Stimulated activated effector memory CD8-positive, alpha-beta T cell treated with anti-CD3 and anti-CD28 coated beads, Interleukin-12 subunit alpha, Interleukin-12 subunit beta, amount 100 ng/mL, for 72 hours (primary cell): ENCODE results near the gene OR8H1.

Experiments
- ATAC-seq: fragments of 150-1000 bp; cut with Tn5 transposase; 2 replicates; pipeline ENCODE4 v1.10.0; 2021
- DNase-seq, 2 donors: peaks; one replicate each; pipeline ENCODE4 v3.0.0; 2021 to 2022; ENCODE audit warnings: low spot score in 2 of 2
- H3K27ac Mint-ChIP-seq: one replicate; pipeline ENCODE4 v1.8.0; 2022; ENCODE audit warnings: mild to moderate bottlenecking, mixed read lengths
- H3K36me3 Mint-ChIP-seq: one replicate; pipeline ENCODE4 v1.8.0; 2022; ENCODE audit warnings: mild to moderate bottlenecking, mixed read lengths
- H3K4me1 Mint-ChIP-seq: one replicate; pipeline ENCODE4 v1.8.0; 2022; ENCODE audit warnings: mixed read lengths
- H3K4me3 Mint-ChIP-seq: one replicate; pipeline ENCODE4 v1.8.0; 2022; ENCODE audit warnings: mild to moderate bottlenecking, mixed read lengths
- H3K9me3 Mint-ChIP-seq: one replicate; pipeline ENCODE4 v1.8.0; 2022; ENCODE audit warnings: mixed read lengths

Gene OR8H1, protein sequence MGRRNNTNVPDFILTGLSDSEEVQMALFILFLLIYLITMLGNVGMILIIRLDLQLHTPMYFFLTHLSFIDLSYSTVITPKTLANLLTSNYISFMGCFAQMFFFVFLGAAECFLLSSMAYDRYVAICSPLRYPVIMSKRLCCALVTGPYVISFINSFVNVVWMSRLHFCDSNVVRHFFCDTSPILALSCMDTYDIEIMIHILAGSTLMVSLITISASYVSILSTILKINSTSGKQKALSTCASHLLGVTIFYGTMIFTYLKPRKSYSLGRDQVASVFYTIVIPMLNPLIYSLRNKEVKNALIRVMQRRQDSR

DNA sequence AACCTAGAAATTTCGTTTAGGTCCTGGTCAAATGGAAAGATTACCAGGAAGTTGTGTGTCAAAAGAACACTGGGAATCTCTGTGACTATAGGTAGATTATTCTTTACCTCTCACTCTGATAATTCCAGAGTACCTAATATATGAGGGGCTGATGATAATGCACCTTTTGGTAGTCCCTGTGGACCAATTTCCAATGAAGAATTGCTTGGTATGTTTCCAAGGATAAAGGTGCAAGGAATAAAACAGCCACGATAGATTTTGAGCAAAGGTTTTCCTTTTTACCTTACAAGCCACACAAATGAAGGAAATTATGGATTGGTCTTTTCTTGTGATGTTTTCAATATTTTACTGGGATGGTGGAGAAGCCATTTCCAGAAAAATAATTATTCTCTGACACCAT lies at the start of gene OR8H1:
Gene OR8H1 (minus strand): TSS at position 101 of the 400 bp plus-strand sequence. CDS start 1,192 bp downstream, outside the sequence.
- Mint-ChIP-seq H3K9me3 (peaks cover 21% of the 10 kb centered on the region), H3K36me3 (no peaks in the 10 kb centered on the region), H3K27ac (no peak within 1 kb of the TSS), H3K4me3 (no peak within 1 kb of the TSS), H3K4me1 (no peaks in the 10 kb centered on the region)
- ATAC-seq (no peak), DNase-seq (no peak)

DNA sequence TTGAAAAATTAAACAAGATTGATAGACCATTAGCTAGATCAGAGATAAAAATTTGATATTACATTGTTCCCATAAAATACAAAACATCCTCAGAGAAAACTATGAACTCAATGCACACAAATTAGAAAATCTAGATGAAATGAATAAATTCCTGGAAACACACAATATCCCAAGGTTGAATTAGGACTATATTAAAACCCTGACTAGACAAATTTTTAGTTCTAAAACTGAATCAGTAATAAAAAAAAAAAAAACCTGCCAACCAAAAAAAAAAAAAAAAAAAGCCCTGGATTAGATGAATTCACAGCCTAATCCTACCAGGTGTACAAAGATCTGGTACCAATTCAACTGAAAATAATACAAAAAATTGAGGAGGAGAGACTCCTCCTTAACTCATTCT lies 48.2 kb upstream of the OR8H1 start:
- Mint-ChIP-seq H3K36me3 (no peaks in the 10 kb centered on the region), H3K27ac (no peak overlapping the region), H3K9me3 (peaks cover 18% of the 10 kb centered on the region), H3K4me3 (no peak overlapping the region), H3K4me1 (no peaks in the 10 kb centered on the region)
- DNase-seq (no peak), ATAC-seq (no peak)

DNA sequence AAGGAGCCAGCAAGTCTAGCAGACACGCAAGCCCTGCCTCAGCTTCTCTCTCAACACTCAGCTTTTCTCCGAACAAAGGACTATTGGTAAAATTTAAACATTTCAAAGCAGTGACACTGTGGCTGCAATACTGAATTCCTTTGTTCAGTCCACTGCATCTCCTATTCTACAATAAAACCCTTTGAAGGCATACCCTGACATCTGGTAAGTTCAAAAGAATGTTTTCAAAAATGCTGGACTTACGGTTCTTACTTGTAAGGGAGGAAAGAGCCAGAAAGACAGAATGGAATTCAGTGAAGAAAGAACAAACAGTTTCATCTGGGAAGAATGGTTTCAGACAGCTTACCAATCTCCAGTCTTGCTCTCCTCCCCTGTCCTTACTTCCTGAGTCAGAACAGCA lies 41.1 kb upstream of the OR8H1 start:
- H3K4me3 Mint-ChIP-seq = no peak overlapping the region
- no peak for DNase-seq
- no peak for ATAC-seq
- peaks cover 11% of the 10 kb centered on the region for H3K9me3 Mint-ChIP-seq
- no peaks in the 10 kb centered on the region for H3K4me1 Mint-ChIP-seq
- H3K27ac Mint-ChIP-seq = no peak overlapping the region
- H3K36me3 Mint-ChIP-seq = no peaks in the 10 kb centered on the region

DNA sequence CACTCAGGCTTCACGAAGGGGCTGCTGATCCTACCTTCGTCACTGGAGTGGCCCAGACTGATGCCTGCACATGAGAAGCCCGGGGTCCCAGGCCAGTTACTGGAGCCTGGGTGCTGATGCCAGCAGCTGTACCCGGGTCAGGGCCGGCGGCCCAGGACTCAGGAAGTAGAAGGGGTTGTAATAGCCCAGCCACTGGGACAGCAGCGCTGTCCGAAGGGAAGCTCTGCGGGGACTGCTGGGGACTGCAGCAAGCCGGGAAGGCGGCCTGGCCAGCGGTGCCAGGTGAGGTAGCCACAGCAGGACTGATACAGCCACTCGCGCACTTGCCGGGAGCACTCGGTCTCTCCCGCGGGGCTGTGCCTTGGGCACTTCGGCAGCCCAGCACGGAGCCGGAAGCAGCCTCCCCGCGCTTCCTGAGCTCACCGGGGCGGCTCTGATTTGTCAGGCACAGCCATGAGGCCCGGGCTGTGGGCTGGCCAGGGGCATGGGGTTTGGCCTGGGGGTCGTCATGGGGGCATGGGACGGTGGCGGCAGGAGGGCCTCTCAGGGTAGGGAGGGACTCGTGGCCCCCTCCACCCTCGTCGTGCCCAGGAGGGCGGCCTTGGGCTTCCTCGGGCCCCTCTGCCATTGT lies 39.9 kb upstream of the OR8H1 start:
- Mint-ChIP-seq H3K36me3 (no peaks in the 10 kb centered on the region), H3K4me3 (no peak overlapping the region), H3K4me1 (no peaks in the 10 kb centered on the region), H3K9me3 (peaks cover 15% of the 10 kb centered on the region), H3K27ac (no peak overlapping the region)
- DNase-seq (no peak), ATAC-seq (no peak)

DNA sequence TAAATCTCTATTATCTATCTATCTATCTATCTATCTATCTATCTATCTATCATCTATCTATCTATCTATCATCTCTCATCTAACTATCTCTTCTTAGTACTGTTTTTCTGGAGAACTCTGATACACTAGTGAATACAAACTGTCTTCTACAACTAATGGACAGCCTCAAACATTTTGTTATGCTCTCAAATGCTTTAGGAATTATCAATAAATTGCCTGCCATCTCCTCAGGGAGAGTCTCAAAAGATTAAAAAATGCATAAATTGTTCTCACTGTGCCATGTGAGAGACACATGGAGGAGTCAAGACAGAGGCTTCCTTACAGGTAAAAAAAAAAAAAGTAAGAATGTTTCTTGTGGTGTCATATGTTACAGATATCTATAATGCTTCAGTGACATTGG lies 22.8 kb upstream of the OR8H1 start, which contains the start of gene OR8K3:
Gene OR8K3 (plus strand): TSS at position 301 of the 400 bp plus-strand sequence. CDS start 3,163 bp downstream, outside the sequence.
- Mint-ChIP-seq H3K4me1 (no peaks in the 10 kb centered on the region), H3K4me3 (no peak within 1 kb of the TSS), H3K36me3 (no peaks in the 10 kb centered on the region), H3K27ac (no peak within 1 kb of the TSS), H3K9me3 (peaks cover 32% of the 10 kb centered on the region)
- DNase-seq = no peak
- no peak for ATAC-seq

DNA sequence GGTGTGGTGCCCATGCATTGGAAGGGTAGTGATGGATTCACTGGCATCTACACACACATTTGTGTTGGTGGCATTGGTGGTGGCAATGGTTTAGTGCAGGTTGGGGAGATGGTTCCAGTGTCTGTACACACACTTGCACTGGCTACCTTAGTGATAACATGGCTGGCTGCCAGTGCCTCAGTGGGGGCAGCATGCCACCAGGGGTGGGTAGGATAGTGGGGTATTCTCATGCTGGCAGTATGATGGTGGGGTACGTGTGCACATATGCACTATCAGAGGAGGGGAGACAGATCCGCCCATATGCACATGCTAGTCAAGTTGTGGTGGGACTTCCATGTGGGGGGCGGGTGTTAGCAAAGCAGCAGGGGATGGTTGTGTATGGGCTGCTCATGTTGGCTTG lies 15.8 kb upstream of the OR8H1 start:
- Mint-ChIP-seq H3K4me3 (no peak overlapping the region), H3K4me1 (no peaks in the 10 kb centered on the region), H3K9me3 (peaks cover 52% of the 10 kb centered on the region), H3K36me3 (no peaks in the 10 kb centered on the region), H3K27ac (no peak overlapping the region)
- ATAC-seq (no peak), DNase-seq (no peak)

DNA sequence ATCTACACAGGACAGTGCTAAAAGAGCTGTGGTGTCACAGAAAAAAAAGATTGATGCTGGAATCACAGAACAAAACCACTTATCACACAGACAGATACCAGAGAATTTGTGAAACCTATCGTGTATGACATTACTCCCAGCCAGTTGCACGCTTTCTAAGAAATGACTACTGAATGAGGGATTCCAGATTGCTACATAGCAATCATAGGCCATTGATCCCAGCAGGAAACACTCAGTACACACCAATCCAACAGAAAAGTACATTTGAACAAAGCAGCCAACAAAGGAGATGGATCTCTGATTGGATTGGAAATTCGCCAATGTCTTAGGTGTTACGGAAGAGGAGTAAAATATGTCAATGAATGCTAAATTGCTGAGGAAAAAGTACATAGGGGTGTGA lies 4.8 kb upstream of the OR8H1 start:
- ATAC-seq (no peak), DNase-seq (no peak)
- H3K4me3 Mint-ChIP-seq = no peak overlapping the region
- H3K4me1 Mint-ChIP-seq = no peaks in the 10 kb centered on the region
- H3K27ac Mint-ChIP-seq = no peak overlapping the region
- peaks cover 22% of the 10 kb centered on the region for H3K9me3 Mint-ChIP-seq
- H3K36me3 Mint-ChIP-seq = no peaks in the 10 kb centered on the region

DNA sequence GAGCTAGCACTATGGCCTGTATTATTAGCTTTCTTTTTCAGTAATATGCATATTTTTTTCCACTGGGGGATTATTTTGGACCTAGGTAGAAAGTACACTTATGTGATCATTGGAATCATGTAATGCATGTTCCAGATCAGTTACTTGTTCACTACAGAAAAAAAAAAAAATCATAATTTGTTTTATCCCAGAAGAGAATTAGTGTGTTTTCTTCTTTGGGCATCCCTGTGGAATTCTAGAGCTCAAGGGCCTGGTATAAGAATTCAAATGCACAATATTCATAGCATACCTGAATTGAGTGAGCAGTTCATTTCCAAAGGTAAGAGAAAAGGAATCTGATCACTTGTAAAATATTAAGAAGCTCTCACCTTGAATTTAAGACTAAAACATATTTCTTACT lies 18.2 kb downstream of the OR8H1 start, which contains the start of gene OR5T1:
Gene OR5T1 (plus strand): TSS at position 301 of the 400 bp plus-strand sequence. CDS start 1,485 bp downstream, outside the sequence.
- no peaks in the 10 kb centered on the region for H3K36me3 Mint-ChIP-seq
- no peak within 1 kb of the TSS for H3K27ac Mint-ChIP-seq
- DNase-seq = no peak
- H3K9me3 Mint-ChIP-seq = peaks cover 15% of the 10 kb centered on the region
- no peak within 1 kb of the TSS for H3K4me3 Mint-ChIP-seq
- no peak for ATAC-seq
- no peaks in the 10 kb centered on the region for H3K4me1 Mint-ChIP-seq

DNA sequence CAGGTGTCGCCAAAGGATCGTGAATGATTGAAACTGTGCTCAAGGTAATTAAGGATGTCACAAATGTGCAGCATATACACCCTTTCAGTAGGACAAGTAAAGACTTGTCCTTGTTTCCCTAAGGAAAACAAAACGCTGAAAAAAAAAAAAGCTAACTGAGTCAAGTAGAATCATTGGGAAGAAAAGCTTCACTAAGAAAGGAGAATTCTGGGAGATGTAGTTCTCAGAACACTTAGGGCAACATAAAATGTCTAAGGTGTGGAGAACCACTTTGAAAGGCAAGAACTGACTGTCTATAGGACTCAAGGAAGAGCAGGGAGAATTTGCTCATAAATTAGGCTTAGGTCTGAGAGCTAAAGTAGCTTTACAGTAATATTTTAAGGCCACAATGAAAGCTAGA lies 21.0 kb downstream of the OR8H1 start:
- no peaks in the 10 kb centered on the region for H3K36me3 Mint-ChIP-seq
- DNase-seq = no peak
- H3K4me1 Mint-ChIP-seq = no peaks in the 10 kb centered on the region
- ATAC-seq = no peak
- H3K4me3 Mint-ChIP-seq = no peak overlapping the region
- no peak overlapping the region for H3K27ac Mint-ChIP-seq
- peaks cover 13% of the 10 kb centered on the region for H3K9me3 Mint-ChIP-seq

DNA sequence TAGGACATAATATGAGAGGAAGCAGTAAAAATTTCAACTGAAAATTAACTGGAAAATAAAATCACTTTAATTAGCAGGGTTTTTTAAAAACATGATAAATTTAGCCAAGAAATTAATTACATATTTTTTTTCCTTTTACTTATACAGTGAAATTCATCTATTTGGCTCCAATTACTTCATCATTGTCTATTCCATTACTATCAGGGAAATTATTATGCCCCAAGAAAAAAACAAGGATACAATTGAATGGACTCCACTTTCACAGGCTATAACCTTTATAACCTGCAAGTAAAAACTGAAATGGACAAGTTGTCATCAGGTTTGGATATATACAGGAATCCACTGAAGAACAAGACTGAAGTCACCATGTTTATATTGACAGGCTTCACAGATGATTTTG lies 40.1 kb downstream of the OR8H1 start, which contains the start of gene OR5T3:
Gene OR5T3 (plus strand): TSS at position 301 of the 400 bp plus-strand sequence. CDS start 0 bp downstream, at position 301.
- Mint-ChIP-seq H3K36me3 (no peaks in the 10 kb centered on the region), H3K4me3 (no peak within 1 kb of the TSS), H3K9me3 (peaks cover 15% of the 10 kb centered on the region), H3K27ac (no peak within 1 kb of the TSS), H3K4me1 (no peaks in the 10 kb centered on the region)
- DNase-seq (no peak), ATAC-seq (no peak)
